Loucy (cell line): ENCODE measurements around the gene HCST.

ENCODE experiments used
- H2AFZ ChIP-seq: fragments of 200-600 bp; sonication (generic); 2 replicates; pipeline ENCODE4 v1.6.0; 2016; ENCODE audit warnings: antibody characterized with exemption, mild to moderate bottlenecking, low read length, moderate library complexity
- H3F3A ChIP-seq: fragments of 200-600 bp; 2 replicates; pipeline ENCODE4 v1.6.0; 2016; ENCODE audit warnings: antibody characterized with exemption, low read depth, mild to moderate bottlenecking
- H3K27me3 ChIP-seq: fragments of 200-600 bp; sonication (generic); 2 replicates; pipeline ENCODE4 v1.6.1; 2014; ENCODE audit warnings: low read length, mild to moderate bottlenecking; ENCODE audit not compliant: insufficient read depth, poor library complexity, severe bottlenecking
- H3K36me3 ChIP-seq: fragments of 200-600 bp; sonication (generic); 2 replicates; pipeline ENCODE4 v1.6.1; 2016; ENCODE audit warnings: low read length; ENCODE audit not compliant: insufficient read depth
- H3K4me1 ChIP-seq: fragments of 200-600 bp; sonication (generic); 2 replicates; pipeline ENCODE4 v1.5.1; 2014; ENCODE audit warnings: low read length, mild to moderate bottlenecking; ENCODE audit not compliant: insufficient read depth, poor library complexity, severe bottlenecking
- H3K4me2 ChIP-seq: fragments of 200-600 bp; sonication (generic); 2 replicates; pipeline ENCODE4 v1.6.0; 2014; ENCODE audit warnings: antibody characterized with exemption, low read length, low read depth, mild to moderate bottlenecking; ENCODE audit not compliant: poor library complexity, severe bottlenecking
- H3K4me3 ChIP-seq: fragments of 200-600 bp; sonication (generic); 2 replicates; pipeline ENCODE4 v1.5.1; 2014; ENCODE audit warnings: low read length, mild to moderate bottlenecking, mixed read lengths; ENCODE audit not compliant: poor library complexity, severe bottlenecking
- H3K79me2 ChIP-seq: fragments of 200-600 bp; sonication (generic); 2 replicates; pipeline ENCODE4 v1.6.1; 2014; ENCODE audit warnings: low read length; ENCODE audit not compliant: insufficient read depth
- H3K9ac ChIP-seq: fragments of 200-600 bp; sonication (generic); 2 replicates; pipeline ENCODE4 v1.6.0; 2014; ENCODE audit warnings: mild to moderate bottlenecking, low read depth, low read length, moderate library complexity; ENCODE audit not compliant: poor library complexity, severe bottlenecking
- H3K9me2 ChIP-seq: fragments of 200-600 bp; sonication (generic); replicated peaks from 2 replicates; pipeline ENCODE4 v1.6.1; 2016; ENCODE audit warnings: low read depth, low read length, mixed read lengths
- H3K9me3 ChIP-seq: fragments of 200-600 bp; sonication (generic); 2 replicates; pipeline ENCODE4 v1.6.1; 2014; ENCODE audit warnings: mild to moderate bottlenecking, antibody characterized with exemption, low read length, low read depth; ENCODE audit not compliant: insufficient read depth
- H4K20me1 ChIP-seq: fragments of 200-600 bp; sonication (generic); 2 replicates; pipeline ENCODE4 v1.6.0; 2014; ENCODE audit warnings: antibody characterized with exemption, low read length, mild to moderate bottlenecking; ENCODE audit not compliant: insufficient read depth, poor library complexity, severe bottlenecking
- EZH2phosphoT487 ChIP-seq: fragments of 200-600 bp; IDR thresholded peaks from 2 replicates; pipeline ENCODE4 v1.6.1; 2018; ENCODE audit warnings: antibody characterized with exemption, mild to moderate bottlenecking, moderate library complexity, borderline replicate concordance
- TF ChIP-seq, protein P1 (sequence below): fragments of 200-600 bp; sonication (generic); conservative IDR thresholded peaks from 2 replicates; pipeline ENCODE4 v1.5.1; 2014; ENCODE audit warnings: mild to moderate bottlenecking, antibody characterized with exemption, low read length

Gene HCST

DNA sequence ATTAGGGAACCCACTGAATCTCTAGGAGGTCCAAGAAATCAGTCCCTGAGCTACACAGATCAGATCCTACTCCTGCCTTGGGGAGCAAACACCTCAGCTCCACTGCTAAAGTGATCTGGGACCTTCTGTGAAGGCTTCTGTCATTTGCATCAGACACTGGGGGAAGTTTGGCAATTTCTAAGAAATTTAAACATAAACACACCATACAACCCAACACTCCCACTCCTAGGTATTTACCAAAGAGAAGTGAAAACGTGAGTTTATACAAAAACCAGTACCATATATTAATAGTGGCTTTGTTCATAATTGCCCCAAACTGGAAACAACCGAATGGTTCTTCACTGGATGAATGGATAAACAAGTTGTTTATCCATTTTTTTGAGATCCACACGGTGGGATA lies 13.1 kb downstream of the HCST start:
- TF ChIP-seq, protein P1, sequence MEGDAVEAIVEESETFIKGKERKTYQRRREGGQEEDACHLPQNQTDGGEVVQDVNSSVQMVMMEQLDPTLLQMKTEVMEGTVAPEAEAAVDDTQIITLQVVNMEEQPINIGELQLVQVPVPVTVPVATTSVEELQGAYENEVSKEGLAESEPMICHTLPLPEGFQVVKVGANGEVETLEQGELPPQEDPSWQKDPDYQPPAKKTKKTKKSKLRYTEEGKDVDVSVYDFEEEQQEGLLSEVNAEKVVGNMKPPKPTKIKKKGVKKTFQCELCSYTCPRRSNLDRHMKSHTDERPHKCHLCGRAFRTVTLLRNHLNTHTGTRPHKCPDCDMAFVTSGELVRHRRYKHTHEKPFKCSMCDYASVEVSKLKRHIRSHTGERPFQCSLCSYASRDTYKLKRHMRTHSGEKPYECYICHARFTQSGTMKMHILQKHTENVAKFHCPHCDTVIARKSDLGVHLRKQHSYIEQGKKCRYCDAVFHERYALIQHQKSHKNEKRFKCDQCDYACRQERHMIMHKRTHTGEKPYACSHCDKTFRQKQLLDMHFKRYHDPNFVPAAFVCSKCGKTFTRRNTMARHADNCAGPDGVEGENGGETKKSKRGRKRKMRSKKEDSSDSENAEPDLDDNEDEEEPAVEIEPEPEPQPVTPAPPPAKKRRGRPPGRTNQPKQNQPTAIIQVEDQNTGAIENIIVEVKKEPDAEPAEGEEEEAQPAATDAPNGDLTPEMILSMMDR: no peak
- TF ChIP-seq EZH2phosphoT487: no peak
- Histone ChIP-seq H3K4me3 (no peak overlapping the region), H2AFZ (no peak overlapping the region), H3K9me2 (no peaks in the 10 kb centered on the region), H3F3A (no peaks in the 10 kb centered on the region), H3K36me3 (no peaks in the 10 kb centered on the region), H3K4me2 (no peak overlapping the region), H4K20me1 (no peaks in the 10 kb centered on the region), H3K27me3 (no peaks in the 10 kb centered on the region), H3K79me2 (no peaks in the 10 kb centered on the region), H3K9ac (no peak overlapping the region), H3K4me1 (no peaks in the 10 kb centered on the region), H3K9me3 (no peaks in the 10 kb centered on the region)

DNA sequence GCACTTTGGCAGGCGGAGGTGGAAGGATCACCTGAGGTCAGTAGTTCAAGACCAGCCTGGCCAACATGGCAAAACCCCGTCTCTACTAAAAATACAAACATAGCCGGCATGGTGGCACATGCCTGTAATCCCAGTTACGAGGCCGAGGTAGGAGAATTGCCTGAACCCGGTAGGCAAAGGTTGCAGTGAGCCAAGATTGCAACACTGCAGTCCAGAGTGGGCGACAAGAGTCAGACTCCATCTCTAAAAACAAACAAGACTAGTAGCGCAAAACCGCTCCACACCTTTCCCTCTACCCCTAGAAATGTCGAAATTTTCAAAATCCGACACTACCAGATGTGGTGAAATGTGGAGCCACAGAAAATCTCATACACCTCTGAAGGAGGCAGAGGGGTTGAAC lies 17.0 kb downstream of the HCST start:
- Histone ChIP-seq H3K4me1 (no peaks in the 10 kb centered on the region), H3K4me2 (no peak overlapping the region), H3K9ac (no peak overlapping the region), H3K9me3 (no peaks in the 10 kb centered on the region), H4K20me1 (no peaks in the 10 kb centered on the region), H3K36me3 (no peaks in the 10 kb centered on the region), H3K27me3 (no peaks in the 10 kb centered on the region), H2AFZ (no peak overlapping the region), H3K4me3 (no peak overlapping the region), H3F3A (no peaks in the 10 kb centered on the region), H3K79me2 (no peaks in the 10 kb centered on the region), H3K9me2 (no peaks in the 10 kb centered on the region)
- TF ChIP-seq EZH2phosphoT487: no peak
- TF ChIP-seq, protein P1: no peak

DNA sequence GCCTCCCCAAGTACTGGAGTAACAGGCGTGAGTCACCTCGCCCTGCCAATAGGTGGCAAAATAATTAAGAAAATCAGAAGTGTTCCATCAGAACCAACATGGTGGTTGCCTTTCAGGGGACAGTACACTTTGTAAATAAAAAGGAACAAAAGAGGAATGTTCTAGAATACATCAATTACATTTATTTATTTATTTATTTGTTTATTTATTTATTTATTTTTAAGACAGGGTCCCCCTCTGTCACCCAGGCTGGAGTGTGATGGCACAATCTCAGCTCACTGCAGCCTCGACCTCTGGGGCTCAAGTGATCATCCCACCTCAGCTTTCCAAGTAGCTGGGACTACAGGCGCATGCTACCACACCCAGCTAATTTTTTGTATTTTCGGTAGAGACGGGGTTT lies 18.7 kb downstream of the HCST start:
- Histone ChIP-seq H3F3A (no peaks in the 10 kb centered on the region), H3K9me2 (no peaks in the 10 kb centered on the region), H2AFZ (no peak overlapping the region), H3K4me3 (no peak overlapping the region), H3K4me2 (no peak overlapping the region), H3K79me2 (no peaks in the 10 kb centered on the region), H3K9me3 (no peaks in the 10 kb centered on the region), H3K27me3 (no peaks in the 10 kb centered on the region), H4K20me1 (no peaks in the 10 kb centered on the region), H3K9ac (no peak overlapping the region), H3K4me1 (no peaks in the 10 kb centered on the region), H3K36me3 (no peaks in the 10 kb centered on the region)
- no peak for TF ChIP-seq EZH2phosphoT487
- TF ChIP-seq, protein P1: no peak
